Measurements from ENCODE around the gene CDH1.
"Not testable (repeated sequence)": the region's sequence is repeated elsewhere in the genome, so short reads cannot be mapped to it uniquely, and the experiment has no call there.

Gene CDH1

GRCh38 chr16:68787419-68787807 is 50.3 kb downstream of the CDH1 start:
- DNase-seq (ENCODE audit: low read depth in 2 of 2) = not testable (repeated sequence)

- DNase-seq (ENCODE audit: low read depth in 2 of 2) = no peak
Measured at GRCh38 chr16:68790130-68790761, 53.2 kb downstream of the CDH1 start.

- DNase-seq (ENCODE audit: low read depth in 2 of 2) = no peak
Measured at GRCh38 chr16:68790944-68791343, 53.9 kb downstream of the CDH1 start.

- DNase-seq (ENCODE audit: low read depth in 2 of 2) = no peak
Measured at GRCh38 chr16:68792465-68793324, 55.6 kb downstream of the CDH1 start.

GRCh38 chr16:68793401-68793857 is 56.3 kb downstream of the CDH1 start:
- no peak for DNase-seq (ENCODE audit: low read depth in 2 of 2)

GRCh38 chr16:68798398-68798797 is 61.3 kb downstream of the CDH1 start:
- DNase-seq (ENCODE audit: low read depth in 2 of 2) = no peak

GRCh38 chr16:68800257-68800875 is 63.3 kb downstream of the CDH1 start:
- DNase-seq (ENCODE audit: low read depth in 2 of 2) = peak; percentile 12 to 61

GRCh38 chr16:68802190-68802589 is 65.1 kb downstream of the CDH1 start:
- DNase-seq (ENCODE audit: low read depth in 2 of 2) = no peak

GRCh38 chr16:68806422-68806821 is 69.3 kb downstream of the CDH1 start:
- DNase-seq (ENCODE audit: low read depth in 2 of 2) = no peak

GRCh38 chr16:68806981-68807380 is 69.9 kb downstream of the CDH1 start:
- DNase-seq (ENCODE audit: low read depth in 2 of 2) = no peak

GRCh38 chr16:68814516-68814915 is 77.4 kb downstream of the CDH1 start:
- DNase-seq (ENCODE audit: low read depth in 2 of 2) = no peak

GRCh38 chr16:68823401-68824135 is 86.5 kb downstream of the CDH1 start:
- DNase-seq (ENCODE audit: low read depth in 2 of 2) = no peak

- DNase-seq (ENCODE audit: low read depth in 2 of 2) = no peak
Measured at GRCh38 chr16:68825427-68825826, 88.3 kb downstream of the CDH1 start.

- DNase-seq (ENCODE audit: low read depth in 2 of 2) = no peak
Measured at GRCh38 chr16:68826652-68827051, 89.6 kb downstream of the CDH1 start.

- DNase-seq (ENCODE audit: low read depth in 2 of 2) = no peak
Measured at GRCh38 chr16:68833251-68833650, 96.2 kb downstream of the CDH1 start.

- no peak for DNase-seq (ENCODE audit: low read depth in 2 of 2)
Measured at GRCh38 chr16:68834550-68834949, 97.5 kb downstream of the CDH1 start.

- no peak for DNase-seq (ENCODE audit: low read depth in 2 of 2)
Measured at GRCh38 chr16:68835970-68836369, 98.9 kb downstream of the CDH1 start.

GRCh38 chr16:68839831-68840230 is 102.7 kb downstream of the CDH1 start:
- no peak for DNase-seq (ENCODE audit: low read depth in 2 of 2)

GRCh38 chr16:68842964-68843481 is 105.9 kb downstream of the CDH1 start:
- not testable (repeated sequence) for DNase-seq (ENCODE audit: low read depth in 2 of 2)

- peak; percentile 86 to 93 for DNase-seq (ENCODE audit: low read depth in 2 of 2)
Measured at GRCh38 chr16:68843482-68844210, 106.6 kb downstream of the CDH1 start, which contains the start of gene TANGO6. Gene TANGO6, plus strand, starts transcription at chr16:68843531. Its CDS starts 87 bp downstream, at chr16:68843618.

GRCh38 chr16:68844211-68844564 is 107.1 kb downstream of the CDH1 start:
- no peak for DNase-seq (ENCODE audit: low read depth in 2 of 2)

Data from stimulated activated CD4-positive, alpha-beta T cell treated with anti-CD3 and anti-CD28 coated beads, Interleukin-15, amount 100 ng/mL, for 48 hours (primary cell).